Measurements from ENCODE around the gene PADI6.

GRCh38 chr1:17370618-17371017 is 1.4 kb upstream of the PADI6 start:
- TF ChIP-seq CTCF (conservative IDR thresholded peaks at IDR 0.05) (peak; percentile 45), ZFX (IDR thresholded peaks at IDR 0.05) (no peak)

All from C4-2B (cell line).